HepG2 (cell line): Measurements from ENCODE around the gene PLCXD1. TPM values are rescaled to one million over a fixed set of nuclear protein-coding genes. Genes with fewer than 3 reads are reported as not detected.

Experiments
- AGO1 ChIP-seq: fragments of 200-400 bp; formaldehyde crosslinking; IDR thresholded peaks from 2 replicates; pipeline ENCODE4 v1.6.1; 2017; ENCODE audit warnings: mild to moderate bottlenecking, low read depth, low read length, moderate library complexity; ENCODE audit not compliant: poor library complexity, severe bottlenecking
- AGO2 ChIP-seq: fragments of 200-400 bp; formaldehyde crosslinking; optimal IDR thresholded peaks from 2 replicates; pipeline ENCODE3; 2017; ENCODE audit warnings: mild to moderate bottlenecking, low read depth, low read length, moderate library complexity
- AKAP8 ChIP-seq: sonication (generic); formaldehyde crosslinking; IDR thresholded peaks from 2 replicates; pipeline ENCODE4 v1.5.1; 2020; ENCODE audit warnings: mild to moderate bottlenecking, missing genetic modification reagents
- CENPX ChIP-seq: sonication (generic); formaldehyde crosslinking; IDR thresholded peaks from 2 replicates; pipeline ENCODE4 v1.9.0; 2021; ENCODE audit warnings: mild to moderate bottlenecking, missing genetic modification reagents, moderate library complexity
- DR1 ChIP-seq: sonication (generic); formaldehyde crosslinking; IDR thresholded peaks from 2 replicates; pipeline ENCODE4 v1.8.0; 2021; ENCODE audit warnings: mild to moderate bottlenecking, missing genetic modification reagents, inconsistent platforms
- EEA1 ChIP-seq: sonication (generic); formaldehyde crosslinking; IDR thresholded peaks from 2 replicates; pipeline ENCODE4 v1.5.1; 2020; ENCODE audit warnings: mild to moderate bottlenecking, missing genetic modification reagents, borderline replicate concordance
- ESRRA ChIP-seq: sonication (generic); formaldehyde crosslinking; IDR thresholded peaks from 2 replicates; pipeline ENCODE4 v1.5.1; 2020; ENCODE audit warnings: mild to moderate bottlenecking, low read depth, missing genetic modification reagents
- FOXK1 ChIP-seq: sonication (generic); formaldehyde crosslinking; IDR thresholded peaks from 2 replicates; pipeline ENCODE4 v1.4.0; 2020; ENCODE audit warnings: low read depth, missing genetic modification reagents, borderline replicate concordance
- GFI1 ChIP-seq: sonication (generic); formaldehyde crosslinking; IDR thresholded peaks from 2 replicates; pipeline ENCODE4 v1.5.0; 2020; ENCODE audit warnings: missing genetic modification reagents, mild to moderate bottlenecking, borderline replicate concordance
- GZF1 ChIP-seq: sonication (generic); formaldehyde crosslinking; IDR thresholded peaks from 2 replicates; pipeline ENCODE4 v1.5.1; 2020; ENCODE audit warnings: mild to moderate bottlenecking, missing genetic modification reagents
- MED1 ChIP-seq: sonication (generic); formaldehyde crosslinking; IDR thresholded peaks from 2 replicates; pipeline ENCODE4 v1.4.0; 2020; ENCODE audit warnings: missing genetic modification reagents
- RXRB ChIP-seq: IDR thresholded peaks from 2 replicates; pipeline ENCODE4 v1.6.1; 2016; ENCODE audit warnings: borderline replicate concordance, missing genetic modification reagents, missing compliant biosample characterization
- ZFP82 ChIP-seq: sonication (generic); formaldehyde crosslinking; IDR thresholded peaks from 2 replicates; pipeline ENCODE4 v1.5.1; 2020; ENCODE audit warnings: mild to moderate bottlenecking, missing genetic modification reagents, borderline replicate concordance
- ZNF737 ChIP-seq: sonication (generic); formaldehyde crosslinking; IDR thresholded peaks from 2 replicates; pipeline ENCODE4 v1.5.0; 2020; ENCODE audit warnings: missing genetic modification reagents, mild to moderate bottlenecking, borderline replicate concordance
- ZSCAN22 ChIP-seq: sonication (generic); formaldehyde crosslinking; IDR thresholded peaks from 2 replicates; pipeline ENCODE4 v1.4.0; 2020; ENCODE audit warnings: mild to moderate bottlenecking, missing genetic modification reagents
- polyA plus RNA-seq, 8 experiments: library from polyadenylated mRNA; depleted of rRNA in 3 of 8; stranded (reverse) in 7 of 8; unstranded in 1 of 8; fragments of >200 nt; fragmentation: Illumina TruSeq in 4 of 8; extraction: Trizol in 4 of 8; gene quantifications; 2 replicates each; pipeline versions ENCODE4 v1.2.1 to v1.2.3, GENCODE V29; 2011 to 2016; ENCODE audit warnings: low read depth in 4 of 8, missing spikeins in 1 of 8, mixed read lengths in 1 of 8; ENCODE audit not compliant: insufficient read depth in 1 of 8
- total RNA-seq, 5 experiments: library from RNA; depleted of rRNA; stranded (reverse); fragments of >200 nt; fragmentation: Illumina TruSeq; extraction: Trizol; gene quantifications; 2 replicates each; pipeline ENCODE4 v1.2.3, GENCODE V29; 2016; ENCODE audit warnings: low read depth in 1 of 5
- TF ChIP-seq, protein P1 (sequence below): sonication (generic); formaldehyde crosslinking; IDR thresholded peaks from 2 replicates; pipeline ENCODE4 v1.4.0; 2020; ENCODE audit warnings: missing genetic modification reagents
- TF ChIP-seq, protein P2 (sequence below): sonication (generic); formaldehyde crosslinking; IDR thresholded peaks from 2 replicates; pipeline ENCODE4 v1.4.0; 2020; ENCODE audit warnings: mild to moderate bottlenecking, low read depth, missing genetic modification reagents
- TF ChIP-seq, protein P3 (sequence below): IDR thresholded peaks from 2 replicates; pipeline ENCODE4 v1.6.1; 2016; ENCODE audit warnings: mild to moderate bottlenecking
- TF ChIP-seq, protein P4 (sequence below): sonication (generic); IDR thresholded peaks from 2 replicates; pipeline ENCODE4 v1.6.1; 2016; ENCODE audit warnings: low read depth, borderline replicate concordance
- TF ChIP-seq, protein P5 (sequence below): sonication (generic); formaldehyde crosslinking; IDR thresholded peaks from 2 replicates; pipeline ENCODE4; 2020; ENCODE audit warnings: missing genetic modification reagents, mild to moderate bottlenecking, borderline replicate concordance

PLCXD1 gene
- total and polyA plus RNA-seq, 2 of the 13 experiments (the other 11 are each of a cell fraction or from before 2014, with no cell fraction given) = 87.7 to 153 TPM

DNA sequence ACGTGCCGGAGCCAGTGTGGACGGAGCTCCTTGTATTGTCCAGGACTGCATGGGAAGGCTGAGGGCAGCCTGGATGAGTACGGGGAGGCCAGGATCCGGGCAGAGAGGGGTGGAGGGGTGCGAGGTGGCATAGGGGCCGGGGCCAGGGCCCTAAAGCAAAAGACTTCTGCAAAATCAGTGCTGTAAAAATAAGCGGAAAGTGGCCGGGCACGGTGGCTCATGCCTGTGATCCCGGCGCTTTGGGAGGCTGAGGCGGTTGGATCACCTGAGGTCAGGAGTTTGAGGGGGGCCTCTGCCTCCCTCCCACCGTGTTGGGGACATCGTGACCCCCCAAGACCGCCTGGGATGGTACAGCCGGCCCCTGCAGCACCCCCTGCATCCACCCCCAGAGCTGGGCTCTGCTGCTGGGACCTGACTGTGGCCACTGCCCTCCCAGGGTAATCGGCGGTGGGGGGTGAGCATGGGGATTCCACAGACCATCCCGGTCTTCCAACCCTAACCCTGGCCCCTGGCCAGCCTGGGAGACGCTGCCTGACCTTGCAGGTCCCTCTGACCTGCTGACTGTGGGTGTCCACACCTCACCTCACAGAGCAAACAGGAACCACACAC, 23.4 kb upstream of the PLCXD1 start (continued):
- TF ChIP-seq, protein P1, sequence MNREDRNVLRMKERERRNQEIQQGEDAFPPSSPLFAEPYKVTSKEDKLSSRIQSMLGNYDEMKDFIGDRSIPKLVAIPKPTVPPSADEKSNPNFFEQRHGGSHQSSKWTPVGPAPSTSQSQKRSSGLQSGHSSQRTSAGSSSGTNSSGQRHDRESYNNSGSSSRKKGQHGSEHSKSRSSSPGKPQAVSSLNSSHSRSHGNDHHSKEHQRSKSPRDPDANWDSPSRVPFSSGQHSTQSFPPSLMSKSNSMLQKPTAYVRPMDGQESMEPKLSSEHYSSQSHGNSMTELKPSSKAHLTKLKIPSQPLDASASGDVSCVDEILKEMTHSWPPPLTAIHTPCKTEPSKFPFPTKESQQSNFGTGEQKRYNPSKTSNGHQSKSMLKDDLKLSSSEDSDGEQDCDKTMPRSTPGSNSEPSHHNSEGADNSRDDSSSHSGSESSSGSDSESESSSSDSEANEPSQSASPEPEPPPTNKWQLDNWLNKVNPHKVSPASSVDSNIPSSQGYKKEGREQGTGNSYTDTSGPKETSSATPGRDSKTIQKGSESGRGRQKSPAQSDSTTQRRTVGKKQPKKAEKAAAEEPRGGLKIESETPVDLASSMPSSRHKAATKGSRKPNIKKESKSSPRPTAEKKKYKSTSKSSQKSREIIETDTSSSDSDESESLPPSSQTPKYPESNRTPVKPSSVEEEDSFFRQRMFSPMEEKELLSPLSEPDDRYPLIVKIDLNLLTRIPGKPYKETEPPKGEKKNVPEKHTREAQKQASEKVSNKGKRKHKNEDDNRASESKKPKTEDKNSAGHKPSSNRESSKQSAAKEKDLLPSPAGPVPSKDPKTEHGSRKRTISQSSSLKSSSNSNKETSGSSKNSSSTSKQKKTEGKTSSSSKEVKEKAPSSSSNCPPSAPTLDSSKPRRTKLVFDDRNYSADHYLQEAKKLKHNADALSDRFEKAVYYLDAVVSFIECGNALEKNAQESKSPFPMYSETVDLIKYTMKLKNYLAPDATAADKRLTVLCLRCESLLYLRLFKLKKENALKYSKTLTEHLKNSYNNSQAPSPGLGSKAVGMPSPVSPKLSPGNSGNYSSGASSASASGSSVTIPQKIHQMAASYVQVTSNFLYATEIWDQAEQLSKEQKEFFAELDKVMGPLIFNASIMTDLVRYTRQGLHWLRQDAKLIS (CRISPR knock-in tag) = no peak
- no peak for TF ChIP-seq GZF1 (CRISPR knock-in tag)
- TF ChIP-seq ZSCAN22 = no peak
- TF ChIP-seq ESRRA (CRISPR knock-in tag) = no peak
- TF ChIP-seq MED1 (CRISPR knock-in tag) = peak; percentile 53; the same call in 1 of the 2 replicates
- TF ChIP-seq, protein P2, sequence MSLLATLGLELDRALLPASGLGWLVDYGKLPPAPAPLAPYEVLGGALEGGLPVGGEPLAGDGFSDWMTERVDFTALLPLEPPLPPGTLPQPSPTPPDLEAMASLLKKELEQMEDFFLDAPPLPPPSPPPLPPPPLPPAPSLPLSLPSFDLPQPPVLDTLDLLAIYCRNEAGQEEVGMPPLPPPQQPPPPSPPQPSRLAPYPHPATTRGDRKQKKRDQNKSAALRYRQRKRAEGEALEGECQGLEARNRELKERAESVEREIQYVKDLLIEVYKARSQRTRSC = no peak
- no peak for TF ChIP-seq CENPX (CRISPR knock-in tag)
- 0 out of 2 replicates have a peak, but pooled peaks have one; percentile 31 for TF ChIP-seq EEA1 (CRISPR knock-in tag)
- TF ChIP-seq RXRB (CRISPR knock-in tag) = 0 out of 2 replicates have a peak, but pooled peaks have one; percentile 33
- no peak for TF ChIP-seq ZFP82
- peak; percentile 24 for TF ChIP-seq AGO2
- TF ChIP-seq, protein P3, sequence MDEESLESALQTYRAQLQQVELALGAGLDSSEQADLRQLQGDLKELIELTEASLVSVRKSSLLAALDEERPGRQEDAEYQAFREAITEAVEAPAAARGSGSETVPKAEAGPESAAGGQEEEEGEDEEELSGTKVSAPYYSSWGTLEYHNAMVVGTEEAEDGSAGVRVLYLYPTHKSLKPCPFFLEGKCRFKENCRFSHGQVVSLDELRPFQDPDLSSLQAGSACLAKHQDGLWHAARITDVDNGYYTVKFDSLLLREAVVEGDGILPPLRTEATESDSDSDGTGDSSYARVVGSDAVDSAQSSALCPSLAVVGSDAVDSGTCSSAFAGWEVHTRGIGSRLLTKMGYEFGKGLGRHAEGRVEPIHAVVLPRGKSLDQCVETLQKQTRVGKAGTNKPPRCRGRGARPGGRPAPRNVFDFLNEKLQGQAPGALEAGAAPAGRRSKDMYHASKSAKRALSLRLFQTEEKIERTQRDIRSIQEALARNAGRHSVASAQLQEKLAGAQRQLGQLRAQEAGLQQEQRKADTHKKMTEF (CRISPR knock-in tag) = no peak
- no peak for TF ChIP-seq GFI1 (CRISPR knock-in tag)
- TF ChIP-seq DR1 (CRISPR knock-in tag) = no peak
- no peak for TF ChIP-seq FOXK1 (CRISPR knock-in tag)
- no peak for TF ChIP-seq AKAP8 (CRISPR knock-in tag)
- peak; percentile 60 for TF ChIP-seq AGO1
- TF ChIP-seq, protein P4, sequence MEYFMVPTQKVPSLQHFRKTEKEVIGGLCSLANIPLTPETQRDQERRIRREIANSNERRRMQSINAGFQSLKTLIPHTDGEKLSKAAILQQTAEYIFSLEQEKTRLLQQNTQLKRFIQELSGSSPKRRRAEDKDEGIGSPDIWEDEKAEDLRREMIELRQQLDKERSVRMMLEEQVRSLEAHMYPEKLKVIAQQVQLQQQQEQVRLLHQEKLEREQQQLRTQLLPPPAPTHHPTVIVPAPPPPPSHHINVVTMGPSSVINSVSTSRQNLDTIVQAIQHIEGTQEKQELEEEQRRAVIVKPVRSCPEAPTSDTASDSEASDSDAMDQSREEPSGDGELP = no peak
- TF ChIP-seq, protein P5, sequence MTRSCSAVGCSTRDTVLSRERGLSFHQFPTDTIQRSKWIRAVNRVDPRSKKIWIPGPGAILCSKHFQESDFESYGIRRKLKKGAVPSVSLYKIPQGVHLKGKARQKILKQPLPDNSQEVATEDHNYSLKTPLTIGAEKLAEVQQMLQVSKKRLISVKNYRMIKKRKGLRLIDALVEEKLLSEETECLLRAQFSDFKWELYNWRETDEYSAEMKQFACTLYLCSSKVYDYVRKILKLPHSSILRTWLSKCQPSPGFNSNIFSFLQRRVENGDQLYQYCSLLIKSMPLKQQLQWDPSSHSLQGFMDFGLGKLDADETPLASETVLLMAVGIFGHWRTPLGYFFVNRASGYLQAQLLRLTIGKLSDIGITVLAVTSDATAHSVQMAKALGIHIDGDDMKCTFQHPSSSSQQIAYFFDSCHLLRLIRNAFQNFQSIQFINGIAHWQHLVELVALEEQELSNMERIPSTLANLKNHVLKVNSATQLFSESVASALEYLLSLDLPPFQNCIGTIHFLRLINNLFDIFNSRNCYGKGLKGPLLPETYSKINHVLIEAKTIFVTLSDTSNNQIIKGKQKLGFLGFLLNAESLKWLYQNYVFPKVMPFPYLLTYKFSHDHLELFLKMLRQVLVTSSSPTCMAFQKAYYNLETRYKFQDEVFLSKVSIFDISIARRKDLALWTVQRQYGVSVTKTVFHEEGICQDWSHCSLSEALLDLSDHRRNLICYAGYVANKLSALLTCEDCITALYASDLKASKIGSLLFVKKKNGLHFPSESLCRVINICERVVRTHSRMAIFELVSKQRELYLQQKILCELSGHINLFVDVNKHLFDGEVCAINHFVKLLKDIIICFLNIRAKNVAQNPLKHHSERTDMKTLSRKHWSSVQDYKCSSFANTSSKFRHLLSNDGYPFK (CRISPR knock-in tag) = no peak
- TF ChIP-seq ZNF737 (CRISPR knock-in tag) = no peak
